Measurements from ENCODE around the gene FGD5.

FGD5 gene

DNA sequence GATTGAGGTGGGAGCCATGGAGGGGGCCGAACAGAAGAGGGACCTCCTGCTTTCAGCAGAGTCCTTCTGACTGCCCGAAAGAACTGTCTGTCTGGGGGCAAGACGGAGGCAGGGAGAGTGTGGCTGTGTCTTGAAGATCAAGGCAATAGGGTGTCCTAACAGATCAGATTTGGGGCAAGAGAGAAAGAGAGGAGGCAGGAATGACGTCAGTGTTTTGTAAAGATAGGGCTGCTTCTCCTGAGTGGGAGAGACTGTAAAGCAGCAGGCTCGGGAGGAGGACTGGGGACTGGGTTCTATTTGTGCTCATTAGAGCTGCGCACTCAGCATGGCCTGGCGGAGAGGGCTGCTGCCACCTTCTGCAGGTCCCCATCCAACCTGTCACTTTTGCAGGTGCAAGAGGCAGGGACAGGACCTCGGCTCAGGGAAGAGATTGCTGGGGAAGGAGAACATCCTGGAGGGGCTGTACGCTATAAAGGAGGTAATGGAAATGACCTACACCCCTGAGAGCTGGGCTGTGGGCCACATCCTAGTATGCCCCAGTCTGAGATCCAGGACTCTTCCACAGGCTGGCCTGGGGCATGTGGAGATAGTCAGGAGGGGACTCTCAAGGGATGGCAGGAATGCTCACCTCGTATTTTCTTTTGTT lies 29.0 kb upstream of the FGD5 start:
- no peak for DNase-seq

DNA sequence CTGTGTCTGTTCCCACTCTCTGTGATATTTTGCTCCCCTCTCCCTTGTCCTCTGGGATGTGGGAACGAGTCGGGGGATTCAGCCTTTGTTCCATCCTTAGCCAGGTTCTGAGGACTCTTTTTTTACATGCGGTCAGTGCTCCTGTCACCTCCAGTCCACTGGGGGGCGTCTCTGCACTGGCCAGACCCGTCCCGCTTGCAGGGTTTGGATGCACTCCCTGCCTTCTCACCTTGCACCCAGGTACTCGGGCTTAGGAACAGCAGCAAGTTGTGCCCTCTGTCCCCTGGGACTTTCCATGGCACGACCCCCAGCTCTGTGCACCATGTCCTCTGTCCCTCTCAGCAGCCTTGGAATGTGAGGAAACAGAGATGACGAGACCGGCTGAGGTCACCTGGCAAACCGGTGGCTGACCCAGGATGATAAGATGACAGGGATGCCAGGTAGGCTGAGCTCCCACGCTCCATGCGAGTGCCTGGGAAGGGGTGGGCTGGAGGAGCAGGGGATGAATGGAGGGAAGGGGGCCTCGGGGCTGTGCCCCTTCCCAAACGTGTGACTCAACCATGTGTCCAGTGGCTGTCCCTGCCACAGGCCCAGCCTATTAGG lies 27.3 kb upstream of the FGD5 start:
- peak in 1 of 2 experiments; percentile 3 for DNase-seq

- no peak for DNase-seq
Measured at GRCh38 chr3:14792691-14793121, 26.1 kb upstream of the FGD5 start.

GRCh38 chr3:14793126-14793857 lies 25.5 kb upstream of the FGD5 start:
- DNase-seq = no peak

DNA sequence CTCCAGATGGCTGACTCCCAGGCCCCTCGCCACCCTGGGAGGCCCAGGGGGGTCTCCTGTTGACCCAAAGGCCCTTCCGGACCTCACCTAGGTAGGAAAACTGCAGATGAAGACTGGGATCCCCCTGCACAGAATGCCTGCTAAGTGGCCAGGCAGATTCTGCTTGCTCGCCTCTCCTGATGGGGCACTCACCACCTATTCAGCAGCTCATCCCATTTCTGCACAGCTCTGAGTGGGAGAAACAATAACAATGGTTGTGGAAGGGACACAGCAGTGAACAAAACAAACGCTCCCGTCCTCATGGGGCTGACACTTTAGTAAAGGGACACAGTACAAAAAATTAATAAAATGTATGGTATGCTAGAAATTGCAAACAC lies 24.9 kb upstream of the FGD5 start:
- no peak for DNase-seq

DNA sequence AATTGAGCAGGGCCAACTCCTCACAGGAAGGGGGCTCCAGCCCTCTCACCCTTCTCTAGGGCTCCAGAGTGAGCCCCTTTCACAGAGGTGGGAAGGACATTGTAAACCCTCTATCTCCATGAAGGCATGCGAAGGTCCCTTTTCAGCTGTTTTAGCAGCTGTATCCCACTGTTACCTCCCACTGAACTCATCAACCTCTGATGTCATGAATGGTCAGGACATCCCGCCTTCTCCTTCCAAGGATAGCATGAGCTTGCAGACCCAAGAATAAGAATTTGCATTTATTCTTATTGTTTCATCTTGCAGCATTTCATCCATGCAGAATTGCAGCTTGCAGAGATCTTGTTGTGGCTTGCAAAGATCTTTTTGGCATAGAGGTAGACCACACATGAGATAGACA lies 24.3 kb upstream of the FGD5 start:
- DNase-seq = no peak

DNA sequence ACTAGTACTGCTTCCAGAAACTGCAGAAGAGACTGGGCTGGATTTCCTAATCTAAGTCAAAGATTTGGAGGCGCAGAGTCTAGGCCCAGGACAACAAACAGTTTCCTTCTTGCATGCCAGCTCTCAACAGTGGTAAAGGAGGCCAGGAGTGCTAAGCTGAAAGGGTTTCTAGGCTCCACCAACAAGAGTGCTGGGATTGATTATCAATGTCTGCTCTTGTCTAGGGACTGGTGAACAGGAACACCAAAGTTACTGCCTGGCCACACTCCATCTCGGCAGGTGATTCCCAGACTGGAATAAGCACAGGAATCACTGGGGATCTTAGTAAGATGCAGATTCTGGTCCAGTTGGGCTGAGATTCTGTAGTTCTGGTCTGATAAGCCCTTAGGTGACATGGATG lies 22.8 kb upstream of the FGD5 start:
- no peak for DNase-seq

DNA sequence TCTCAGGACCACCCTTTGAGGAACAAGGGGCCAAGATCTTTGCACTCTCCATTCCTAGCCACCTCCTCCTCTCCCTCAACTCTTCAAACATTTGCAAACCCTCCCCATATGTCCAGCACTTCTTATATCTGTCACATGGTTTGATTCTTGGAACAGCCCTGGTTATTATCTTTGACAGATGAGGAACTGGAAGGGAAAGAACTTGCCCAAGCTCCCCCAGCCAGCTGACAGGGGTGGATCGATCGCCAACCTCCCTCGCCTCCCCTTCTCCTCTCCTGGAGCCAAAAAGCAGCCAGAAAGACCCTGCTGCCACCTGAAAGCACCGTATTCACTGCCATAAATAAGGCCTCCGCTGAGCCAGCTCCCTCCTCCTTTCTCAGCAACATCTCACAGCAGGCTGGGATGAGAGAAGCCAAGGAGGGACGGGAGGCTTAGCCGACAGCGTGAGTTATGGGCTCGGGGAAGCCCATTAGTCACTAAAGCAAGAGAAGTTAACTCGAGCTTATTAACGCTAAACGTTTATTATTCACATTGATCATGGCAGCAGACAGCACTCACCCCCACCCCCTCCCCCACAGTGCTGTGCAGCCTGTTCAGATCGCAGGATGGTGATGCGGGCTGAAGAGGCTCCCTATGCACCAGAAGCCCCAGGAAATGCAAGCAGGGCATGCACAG lies 22.2 kb upstream of the FGD5 start:
- DNase-seq = no peak

- no peak for DNase-seq
Measured at GRCh38 chr3:14797731-14798130, 21.0 kb upstream of the FGD5 start.

GRCh38 chr3:14798231-14798630 lies 20.5 kb upstream of the FGD5 start:
- DNase-seq = no peak

DNA sequence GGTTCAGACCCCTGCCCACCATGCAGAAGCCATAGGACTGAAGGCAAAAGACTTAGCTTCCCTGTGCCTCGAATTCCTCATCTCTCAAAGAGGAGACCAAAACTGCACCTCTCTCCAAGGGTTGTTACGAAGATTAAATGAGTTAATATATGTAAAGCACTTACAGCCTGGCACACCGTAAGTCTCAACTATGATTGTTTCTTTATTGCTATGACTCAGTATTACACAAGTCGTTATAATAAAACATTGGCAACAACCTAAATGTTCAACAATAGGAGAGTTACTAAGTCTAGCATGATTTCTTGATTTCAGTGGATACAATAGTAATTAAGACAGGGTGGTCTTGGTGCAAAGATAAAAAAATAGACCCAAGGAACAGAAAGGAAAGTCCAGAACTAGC lies 19.6 kb upstream of the FGD5 start:
- DNase-seq = no peak

DNA sequence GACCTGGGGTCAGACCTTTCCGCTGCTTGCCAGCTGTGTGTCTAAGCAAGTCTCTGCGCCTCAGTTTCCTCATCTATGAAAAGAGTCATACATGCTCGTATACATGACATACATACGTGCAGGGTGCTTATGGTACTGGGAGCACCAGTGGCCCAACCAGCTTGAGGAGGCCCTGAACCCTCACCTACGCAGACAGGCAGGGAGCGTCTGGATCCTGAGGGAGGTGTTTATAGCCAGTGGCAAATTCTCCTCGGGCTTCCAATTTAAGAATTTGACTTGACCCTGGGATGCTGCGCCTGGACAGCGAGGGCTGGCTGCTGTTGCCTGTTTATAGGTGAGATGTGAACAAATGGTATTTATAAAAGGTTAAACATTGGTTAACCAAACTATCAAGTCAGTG lies 17.7 kb upstream of the FGD5 start:
- no peak for DNase-seq

DNA sequence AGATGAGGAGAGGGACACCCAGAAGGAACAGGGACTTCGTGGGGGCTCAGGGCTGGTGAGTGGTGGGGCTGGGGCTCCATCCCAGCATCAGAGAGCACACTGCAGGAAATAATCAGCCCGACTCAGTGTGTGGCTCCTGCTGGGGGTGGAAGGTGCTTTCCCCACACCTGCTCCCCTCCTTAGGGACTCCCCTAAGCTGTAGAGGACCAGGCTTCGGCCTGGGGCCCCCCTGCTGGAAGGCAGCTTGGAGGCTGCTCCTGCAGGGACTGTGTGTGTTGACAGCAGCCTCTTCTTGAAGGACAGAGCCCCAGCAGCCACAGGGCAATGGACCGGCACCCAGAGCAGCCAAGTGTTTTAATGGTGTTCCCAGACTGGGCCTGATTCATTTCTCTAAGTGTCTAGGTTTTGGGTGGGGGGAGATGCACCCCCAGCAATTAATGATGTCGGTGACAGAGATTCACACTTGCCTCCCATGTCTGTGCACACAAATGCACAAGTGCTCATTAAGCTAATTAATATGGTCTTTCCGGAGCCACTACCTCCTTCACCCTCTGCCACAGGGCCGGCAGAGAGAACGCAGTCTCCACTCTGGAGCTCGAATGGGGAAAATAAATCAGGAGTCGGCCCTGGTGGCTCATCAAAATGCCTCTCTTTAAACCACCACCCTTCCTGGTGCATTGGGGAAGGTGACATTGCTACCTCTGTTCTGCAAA lies 16.9 kb upstream of the FGD5 start:
- no peak for DNase-seq

- no peak for DNase-seq
Measured at GRCh38 chr3:14802381-14802731, 16.4 kb upstream of the FGD5 start.

DNA sequence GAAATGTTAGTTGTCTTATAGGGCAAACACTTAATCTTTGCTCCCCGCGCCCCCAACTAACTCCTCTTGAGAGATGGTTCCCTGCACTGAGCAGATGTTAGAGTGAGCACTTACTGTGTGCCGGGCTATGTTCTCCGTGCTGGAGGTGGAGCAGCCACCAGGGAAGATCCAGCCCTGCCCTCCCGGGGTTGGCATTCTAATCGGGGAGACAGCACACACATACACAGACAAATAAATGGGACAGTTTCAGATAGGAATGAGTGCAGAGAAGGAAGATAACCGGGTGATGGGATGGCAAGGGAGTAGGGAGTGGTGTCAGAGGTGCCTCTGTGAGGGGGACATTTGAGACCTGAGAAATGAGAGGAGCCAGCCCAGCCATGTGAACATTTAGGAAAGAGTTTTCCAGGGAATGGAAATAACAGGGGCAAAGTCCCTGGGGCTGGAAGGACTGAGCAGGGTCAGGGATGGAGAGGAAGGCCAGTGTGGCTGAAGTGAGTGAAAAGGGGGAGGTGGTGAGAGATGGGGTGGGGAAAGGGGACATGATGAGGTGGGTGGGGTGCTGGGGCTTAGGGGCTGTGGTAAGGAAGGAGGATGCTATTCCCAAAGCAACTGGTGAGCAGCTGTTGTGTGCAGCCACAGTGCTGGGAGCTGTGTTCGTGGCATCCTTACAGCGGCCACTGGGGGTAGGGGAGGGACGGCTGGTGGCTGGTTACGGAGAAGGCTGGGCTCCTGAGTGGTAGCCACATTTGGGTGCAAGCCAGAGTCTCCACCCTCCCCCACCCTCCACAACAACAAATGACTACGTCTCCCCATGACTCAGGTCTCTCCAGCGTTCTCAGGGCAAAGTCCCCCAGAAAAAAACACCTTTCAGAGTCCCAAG lies 15.4 kb upstream of the FGD5 start:
- no peak for DNase-seq

DNA sequence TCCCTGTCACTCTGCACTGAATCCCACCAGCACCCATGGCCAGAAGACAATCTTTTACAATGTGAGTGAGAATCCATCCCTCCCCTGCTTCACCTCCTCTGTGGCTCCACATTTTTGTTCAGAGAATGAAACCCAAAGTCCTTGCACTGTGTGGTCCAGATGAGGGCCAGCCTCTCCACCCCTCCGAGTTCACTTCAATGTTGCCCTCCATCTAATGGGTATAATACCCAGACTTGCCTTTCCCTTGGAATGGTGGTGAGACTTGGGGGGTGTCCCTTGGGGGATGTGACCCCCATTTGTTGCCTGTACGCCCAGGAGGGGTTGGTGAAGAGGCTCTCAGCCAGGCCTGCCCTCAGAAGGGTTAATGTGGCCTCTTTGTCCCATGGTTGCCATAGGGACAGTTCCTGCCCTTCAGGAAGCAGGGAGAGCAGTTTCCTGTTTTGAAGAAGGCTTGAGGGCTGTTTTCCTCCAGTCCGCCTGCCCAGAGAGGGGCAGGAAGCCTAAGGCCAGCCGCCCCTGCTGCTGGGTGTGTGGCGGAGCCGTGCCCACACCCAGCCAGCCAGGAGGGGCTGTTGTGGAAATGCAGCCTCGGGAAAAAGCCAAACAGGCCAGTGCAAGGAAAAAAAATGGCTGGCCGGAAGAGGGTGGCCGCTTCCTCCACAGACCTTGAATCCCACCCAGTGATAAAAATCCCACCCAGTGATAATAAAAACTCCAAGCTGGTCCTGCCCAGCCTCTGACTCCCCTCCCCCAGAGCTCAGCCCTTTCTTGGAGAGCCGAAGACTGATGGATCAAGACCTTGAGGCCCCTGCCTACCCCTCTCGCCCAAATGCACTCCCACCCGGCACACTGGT lies 14.6 kb upstream of the FGD5 start:
- DNase-seq = no peak

DNA sequence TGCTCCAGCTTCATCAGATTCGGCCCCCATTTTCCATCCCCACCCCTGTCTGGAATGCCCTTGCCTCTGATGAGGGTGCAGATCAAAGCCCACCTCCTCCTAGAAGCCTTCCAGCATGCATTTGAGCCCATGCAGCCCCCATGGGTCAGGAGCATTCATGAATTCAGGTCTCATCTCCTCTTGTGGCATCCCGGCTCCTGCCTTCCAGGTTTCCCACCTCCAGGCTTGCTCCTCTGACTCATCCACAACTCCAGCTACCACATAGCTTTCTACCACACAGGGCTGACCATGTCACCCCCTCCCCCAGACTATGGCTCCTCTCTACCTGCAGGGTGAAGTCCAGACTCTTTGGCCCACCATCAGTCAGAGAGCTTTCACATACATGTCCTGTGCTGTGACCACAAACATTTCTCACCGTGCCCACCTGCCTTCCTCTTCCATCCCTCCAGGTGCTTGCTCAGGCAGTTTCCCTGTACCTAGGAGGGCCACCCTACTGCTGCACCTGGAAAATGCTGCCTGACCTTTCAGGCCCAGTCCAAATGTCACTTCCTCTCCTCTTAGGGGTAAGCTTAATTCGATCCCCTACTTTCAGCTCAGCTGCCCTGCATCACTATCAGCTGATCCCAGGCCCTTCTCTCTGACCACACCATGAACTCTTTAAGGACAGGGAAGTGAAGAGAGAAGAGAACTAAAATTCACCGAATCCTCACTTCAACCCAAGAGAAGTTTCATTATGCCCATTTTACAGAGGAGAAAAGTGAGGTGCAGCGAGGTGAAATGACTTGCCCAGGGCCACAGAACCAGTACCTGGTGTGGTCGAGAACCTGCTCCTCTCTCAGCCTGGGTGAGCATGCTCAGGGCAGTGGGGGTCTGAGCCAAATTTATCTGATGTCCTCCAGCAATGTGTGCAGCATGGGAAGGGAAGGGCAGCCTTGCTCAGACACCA lies 13.7 kb upstream of the FGD5 start:
- DNase-seq = no peak

- DNase-seq = no peak
Measured at GRCh38 chr3:14805961-14806537, 12.7 kb upstream of the FGD5 start.

- no peak for DNase-seq
Measured at GRCh38 chr3:14806641-14807263, 12.0 kb upstream of the FGD5 start.

All from NCI-H446 (cell line).